ENCODE data around the gene EPS8L1.
A peak's percentile ranks its signal among the peaks of the same experiment; 100 is the strongest.
"Not testable (repeated sequence)": the region's sequence is repeated elsewhere in the genome, so short reads cannot be mapped to it uniquely, and the experiment has no call there.

EPS8L1 gene

DNA sequence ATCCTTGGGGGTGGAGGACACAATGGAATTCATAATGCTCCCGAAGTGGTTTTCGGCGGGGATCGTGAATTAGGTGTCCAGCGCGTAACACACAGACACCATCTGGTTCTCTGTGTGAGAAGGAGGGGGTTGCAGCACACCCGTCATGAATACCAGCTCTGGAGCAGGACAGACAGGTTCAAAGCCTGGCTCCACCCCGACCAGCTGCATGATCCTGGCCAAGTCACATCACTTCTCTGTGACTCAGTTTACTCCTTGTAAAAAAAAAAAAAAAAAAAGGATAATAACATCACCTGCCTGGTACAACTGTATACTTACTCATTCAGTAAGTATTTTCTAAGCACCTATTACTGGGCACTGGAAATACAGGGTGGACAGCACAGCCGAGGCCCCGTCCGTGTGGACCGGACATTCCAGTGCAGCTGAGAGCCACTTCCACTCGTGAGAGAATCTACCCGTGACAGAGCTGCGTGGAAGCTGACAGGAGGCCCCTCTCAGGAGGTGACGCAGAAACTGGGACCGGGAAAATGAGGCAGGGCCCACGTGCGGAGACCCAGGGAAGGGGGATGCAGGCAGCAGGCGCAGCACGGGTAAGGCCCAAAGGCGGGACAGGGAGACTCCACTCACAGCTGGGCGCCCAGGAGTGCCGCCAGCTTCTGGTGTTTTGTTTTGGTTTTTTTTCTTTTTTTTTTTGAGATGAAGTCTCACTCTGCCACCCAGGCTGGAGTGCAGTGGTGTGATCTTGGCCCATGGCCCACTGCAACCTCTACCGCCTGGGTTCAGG lies 24.7 kb upstream of the EPS8L1 start:
- DNase-seq (ENCODE audit: low read depth in 2 of 3, low spot score in 1 of 3), result no peak

DNA sequence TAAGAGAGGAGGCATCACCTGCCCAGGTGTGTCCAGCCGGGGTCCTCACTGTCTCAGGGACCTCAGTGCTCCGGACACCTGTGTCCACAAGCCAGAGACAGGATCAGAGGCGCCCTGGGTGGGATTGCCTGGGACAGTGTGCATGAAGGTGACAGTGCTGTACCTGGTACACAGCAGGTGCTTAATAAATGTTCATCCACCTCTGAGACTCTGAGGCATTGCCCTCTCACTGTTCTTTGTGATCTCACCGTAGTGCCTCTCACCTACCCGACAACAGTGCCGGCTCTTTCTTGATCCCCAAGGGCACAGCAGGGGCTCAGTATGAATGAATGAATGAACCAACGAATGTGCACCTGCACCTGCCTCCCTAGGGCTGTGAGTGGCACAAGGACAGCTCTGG lies 21.9 kb upstream of the EPS8L1 start:
- DNase-seq (ENCODE audit: low read depth in 2 of 3, low spot score in 1 of 3), result no peak

DNA sequence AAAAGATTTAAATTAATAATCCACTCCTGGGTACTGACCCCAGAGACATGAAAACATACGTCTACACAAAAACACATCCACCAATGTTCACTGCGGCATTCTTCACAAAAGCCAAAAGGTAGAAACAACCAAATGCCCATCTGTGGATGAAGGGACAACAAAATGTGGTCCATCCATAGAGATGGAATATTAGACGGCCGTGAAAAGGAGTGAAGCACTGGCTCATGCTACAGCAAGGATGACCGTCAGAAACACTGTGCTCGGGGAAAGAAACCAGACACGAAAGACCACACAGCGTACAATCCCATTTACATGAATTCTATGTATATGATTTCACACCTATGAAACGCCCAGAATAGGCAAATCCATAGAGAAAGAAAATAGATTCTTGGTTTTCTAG lies 18.8 kb upstream of the EPS8L1 start:
- DNase-seq (ENCODE audit: low read depth in 2 of 3, low spot score in 1 of 3), result no peak

DNA sequence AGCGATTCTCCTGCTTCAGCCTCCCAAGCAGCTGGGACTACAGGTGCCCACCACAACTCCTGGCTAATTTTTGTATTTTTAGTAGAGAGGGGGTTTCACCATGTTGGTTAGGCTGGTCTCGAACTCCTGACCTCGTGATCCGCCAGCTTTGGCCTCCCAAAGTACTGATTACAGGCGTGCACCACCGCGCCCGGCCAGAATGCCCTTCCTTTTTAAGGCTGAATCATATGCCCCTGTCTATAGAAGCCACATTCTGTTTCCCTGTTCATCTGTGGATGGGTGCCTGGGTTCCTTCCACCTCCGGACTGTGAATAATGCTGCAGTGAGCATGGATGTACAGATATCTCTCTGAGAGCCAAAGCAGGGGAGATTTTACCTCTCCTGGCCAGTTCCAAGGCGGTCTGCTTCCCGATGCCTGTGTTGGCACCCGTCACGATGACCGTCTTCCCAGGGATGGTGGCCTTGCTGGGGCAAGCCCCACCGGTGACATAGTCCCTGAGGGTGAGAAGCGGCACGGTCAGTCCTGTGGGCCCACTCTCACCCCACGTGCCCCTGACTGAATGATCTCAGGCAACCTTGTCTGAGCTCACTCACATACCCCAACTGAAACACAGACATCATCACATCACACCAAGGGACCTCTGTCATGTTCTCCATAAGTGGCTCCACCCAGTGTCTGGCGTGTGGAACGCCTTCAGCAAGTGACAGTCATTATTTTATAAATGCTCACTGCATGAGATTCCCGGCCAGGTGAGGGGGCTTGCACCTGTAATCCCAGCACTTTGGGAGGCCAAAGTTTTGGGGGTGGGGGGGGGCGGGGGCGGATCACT lies 16.7 kb upstream of the EPS8L1 start:
- DNase-seq (ENCODE audit: low read depth in 2 of 3, low spot score in 1 of 3), result no peak

DNA sequence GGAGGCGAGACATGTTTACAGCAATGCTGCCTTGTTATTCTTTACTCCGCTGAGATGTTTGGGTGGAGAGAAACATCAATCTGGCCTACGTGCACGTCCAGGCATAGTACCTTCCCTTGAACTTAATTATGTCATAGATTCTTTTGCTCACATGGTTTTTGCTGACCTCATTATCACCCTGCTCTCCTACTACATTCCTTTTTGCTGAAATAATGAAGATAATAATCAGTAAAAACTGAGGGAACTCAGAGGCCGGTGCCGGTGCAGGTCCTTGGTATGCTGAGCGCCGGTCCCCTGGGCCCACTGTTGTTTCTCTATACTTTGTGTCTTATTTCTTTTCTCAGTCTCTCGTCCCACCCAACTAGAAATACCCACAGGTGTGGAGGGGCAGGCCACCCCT lies 15.4 kb upstream of the EPS8L1 start:
- DNase-seq (ENCODE audit: low read depth in 2 of 3, low spot score in 1 of 3), result not testable (repeated sequence)

DNA sequence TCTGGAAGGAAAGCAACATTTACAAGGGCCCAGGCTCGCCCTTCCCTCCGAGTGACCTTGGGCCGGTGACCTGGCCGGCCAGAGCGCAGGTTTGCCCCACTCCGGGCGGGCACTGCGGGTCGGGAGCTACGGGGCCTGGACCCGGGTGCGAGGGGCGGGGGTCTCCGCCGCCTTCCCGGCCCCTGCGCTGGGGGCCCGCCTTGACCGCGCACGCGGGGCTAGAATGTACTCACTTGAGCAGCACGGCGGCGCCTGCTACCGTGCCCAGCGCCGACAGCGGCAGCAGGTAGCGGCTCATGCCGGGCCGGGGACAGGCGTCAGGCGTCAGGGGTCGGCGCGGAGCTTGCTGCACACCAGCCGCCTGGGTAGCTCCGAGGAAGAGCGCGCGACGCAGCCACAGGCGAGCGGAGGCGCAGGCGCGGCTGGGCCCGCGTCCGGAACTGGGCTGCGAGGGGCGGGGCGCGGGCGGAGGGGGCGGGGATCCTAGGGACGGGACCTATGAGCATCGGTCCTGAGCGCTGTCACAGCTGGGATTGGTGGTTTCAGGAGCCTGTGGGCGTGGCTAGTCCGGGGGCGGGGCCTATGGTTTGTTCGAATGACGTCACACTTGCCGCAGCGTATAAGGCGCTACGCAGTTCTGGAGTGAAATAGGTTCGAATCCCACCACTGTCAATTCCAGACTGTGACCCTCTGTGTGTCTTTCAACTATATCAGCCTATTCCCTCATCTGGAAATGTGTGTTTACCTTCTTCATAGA lies 12.8 kb upstream of the EPS8L1 start, which contains the start of gene RDH13:
RDH13 (minus strand) TSS at position 414 of the 757 bp plus-strand sequence; CDS start at position 298, 116 bp downstream.
- peak; percentile 98 to 100 (median 99) for DNase-seq (ENCODE audit: low read depth in 2 of 3, low spot score in 1 of 3)

DNA sequence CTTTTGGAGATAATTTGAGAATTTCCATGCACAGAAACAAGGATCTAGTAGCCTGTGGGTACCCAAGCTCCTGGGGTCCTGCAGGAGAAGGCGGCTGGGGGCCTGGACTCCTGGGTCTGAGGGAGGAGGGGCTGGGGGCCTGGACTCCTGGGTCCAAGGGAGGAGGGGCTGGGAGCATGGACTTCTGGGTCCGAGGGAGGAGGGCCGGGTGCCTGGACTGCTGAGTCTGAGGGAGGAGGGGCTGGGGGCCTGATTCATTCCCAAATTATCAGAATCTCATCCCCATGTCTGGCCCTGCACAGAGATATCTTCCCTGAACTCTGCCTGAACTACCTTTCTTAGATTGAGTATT lies 12.2 kb upstream of the EPS8L1 start:
- no peak for DNase-seq (ENCODE audit: low read depth in 2 of 3, low spot score in 1 of 3)

DNA sequence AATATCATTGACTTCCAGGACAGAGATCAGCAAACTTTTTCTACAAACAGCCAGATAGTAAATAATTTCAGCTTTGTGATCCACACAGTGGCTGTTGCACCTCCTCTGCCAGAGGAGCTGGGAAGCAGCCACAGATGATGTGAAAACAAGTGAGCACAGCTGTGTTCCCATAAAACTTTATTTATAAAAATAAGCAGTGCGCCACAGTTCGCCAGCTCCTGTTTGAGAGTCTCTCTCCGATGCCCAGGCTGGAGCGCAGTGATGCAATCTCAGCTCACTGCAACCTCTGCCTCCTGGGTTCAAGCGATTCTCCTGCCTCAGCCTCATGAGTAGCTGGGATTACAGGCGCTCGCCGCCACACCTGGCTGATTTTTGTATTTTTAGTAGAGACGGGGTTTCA lies 10.2 kb upstream of the EPS8L1 start:
- DNase-seq (ENCODE audit: low read depth in 2 of 3, low spot score in 1 of 3), result not testable (repeated sequence)

DNA sequence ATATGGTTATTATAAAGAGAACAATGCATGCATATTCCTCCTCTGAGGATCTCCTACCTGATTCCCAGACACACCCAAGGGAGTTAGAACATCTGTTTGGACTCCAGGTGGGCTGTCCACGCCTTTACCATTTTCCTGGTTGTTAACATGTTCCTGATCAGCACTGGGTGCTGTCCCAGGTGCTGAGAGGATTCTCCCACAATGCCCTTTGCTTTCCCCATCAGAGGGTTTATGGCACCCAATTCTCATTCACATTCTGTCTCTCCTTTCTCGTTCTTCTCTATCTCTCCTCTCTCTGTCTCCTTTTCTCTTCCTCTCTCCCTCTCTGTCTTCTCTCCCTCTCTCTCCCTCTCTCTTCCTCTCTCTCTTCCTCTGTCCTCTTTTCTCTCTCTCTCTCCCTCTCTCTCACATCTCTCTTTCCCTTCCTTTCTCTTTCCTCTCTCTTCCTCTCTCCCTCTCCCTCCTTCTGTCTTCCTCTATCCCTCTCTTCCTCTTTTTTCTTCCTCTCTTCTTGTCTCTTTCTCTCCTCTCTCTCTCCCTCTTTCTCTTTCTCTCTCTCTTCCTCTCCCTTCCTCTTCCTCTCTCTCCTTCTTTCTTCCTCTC lies 9.5 kb upstream of the EPS8L1 start:
- no peak for DNase-seq (ENCODE audit: low read depth in 2 of 3, low spot score in 1 of 3)

DNA sequence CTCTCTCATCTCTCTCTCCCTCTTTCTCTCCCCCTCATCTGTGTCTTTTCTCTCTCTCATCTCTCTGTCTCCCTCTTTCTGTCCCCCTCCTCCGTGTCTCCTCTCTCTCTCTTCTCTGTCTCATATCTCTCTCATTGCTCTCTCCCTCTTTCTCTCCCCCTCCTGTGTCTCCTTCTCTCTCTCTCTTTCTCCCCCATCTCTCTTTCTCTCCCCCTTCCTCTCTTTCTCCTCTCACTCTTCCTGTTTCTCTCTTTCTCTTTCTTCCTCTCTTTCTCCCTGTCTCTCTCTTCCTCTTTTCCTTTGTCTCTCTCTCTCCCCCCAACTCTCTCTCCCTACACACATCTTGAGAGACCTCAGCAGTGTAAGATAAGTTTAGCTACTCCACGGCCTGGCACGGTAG lies 7.8 kb upstream of the EPS8L1 start:
- DNase-seq (ENCODE audit: low read depth in 2 of 3, low spot score in 1 of 3), result no peak

DNA sequence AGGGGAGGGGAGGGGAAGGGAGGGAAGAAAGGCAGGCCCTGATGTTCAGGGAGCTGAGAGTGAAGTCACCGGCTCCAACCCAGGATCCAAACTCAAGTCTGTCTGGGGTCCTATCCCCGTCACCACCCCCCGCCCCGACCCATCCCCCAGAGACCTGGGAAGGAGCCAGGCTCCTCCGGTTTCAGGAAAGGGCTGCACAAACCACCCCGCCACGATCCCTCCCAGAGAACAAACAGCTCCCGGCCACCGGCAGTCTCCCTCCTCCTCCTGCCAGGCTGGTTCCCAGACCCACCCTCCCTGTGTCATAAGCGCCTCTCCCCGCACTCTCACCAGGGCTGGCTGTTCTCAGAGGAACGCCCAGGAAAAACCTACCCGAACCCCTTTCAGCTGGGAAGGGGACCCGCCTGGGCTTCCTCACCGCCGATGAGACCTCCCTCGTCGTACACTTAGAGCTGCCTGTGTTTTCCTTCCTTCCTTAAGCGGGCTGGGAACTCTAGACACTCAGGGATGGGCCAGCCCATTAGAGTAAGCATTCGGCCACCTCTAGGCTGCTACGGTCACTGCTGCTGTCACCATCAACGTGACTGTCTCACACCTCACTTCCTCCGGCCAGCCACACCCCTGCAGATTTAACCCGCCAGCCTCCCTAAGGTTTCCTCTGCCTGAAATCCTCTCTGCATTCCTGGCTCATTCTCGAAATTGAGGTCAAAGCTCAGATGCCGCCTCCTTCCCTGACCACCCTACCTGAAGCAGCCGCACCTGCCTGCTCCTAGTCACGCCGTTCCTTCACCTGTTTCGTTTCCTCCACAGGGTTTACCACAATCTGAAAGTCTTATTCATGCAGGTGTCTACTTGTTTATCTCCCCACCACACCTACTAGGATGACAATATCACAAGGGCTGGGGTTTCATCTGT lies 6.5 kb upstream of the EPS8L1 start:
- DNase-seq (ENCODE audit: low read depth in 2 of 3, low spot score in 1 of 3), result no peak

DNA sequence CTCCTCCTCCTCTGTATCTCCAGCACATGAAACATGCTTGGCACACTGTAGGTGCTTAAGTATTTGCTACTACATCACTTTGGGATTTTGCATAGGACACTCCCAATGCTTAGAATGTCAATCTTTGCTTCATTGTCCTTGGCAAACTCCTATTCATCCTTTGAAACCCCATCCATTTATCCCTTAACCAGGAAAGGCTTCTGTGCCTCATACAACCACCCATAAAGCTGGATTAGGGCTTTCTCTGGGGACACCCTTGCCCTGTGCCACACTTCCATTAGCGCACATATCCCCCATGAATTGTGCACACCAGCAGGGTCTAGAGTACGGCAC lies 5.8 kb upstream of the EPS8L1 start:
- no peak for DNase-seq (ENCODE audit: low read depth in 2 of 3, low spot score in 1 of 3)

DNA sequence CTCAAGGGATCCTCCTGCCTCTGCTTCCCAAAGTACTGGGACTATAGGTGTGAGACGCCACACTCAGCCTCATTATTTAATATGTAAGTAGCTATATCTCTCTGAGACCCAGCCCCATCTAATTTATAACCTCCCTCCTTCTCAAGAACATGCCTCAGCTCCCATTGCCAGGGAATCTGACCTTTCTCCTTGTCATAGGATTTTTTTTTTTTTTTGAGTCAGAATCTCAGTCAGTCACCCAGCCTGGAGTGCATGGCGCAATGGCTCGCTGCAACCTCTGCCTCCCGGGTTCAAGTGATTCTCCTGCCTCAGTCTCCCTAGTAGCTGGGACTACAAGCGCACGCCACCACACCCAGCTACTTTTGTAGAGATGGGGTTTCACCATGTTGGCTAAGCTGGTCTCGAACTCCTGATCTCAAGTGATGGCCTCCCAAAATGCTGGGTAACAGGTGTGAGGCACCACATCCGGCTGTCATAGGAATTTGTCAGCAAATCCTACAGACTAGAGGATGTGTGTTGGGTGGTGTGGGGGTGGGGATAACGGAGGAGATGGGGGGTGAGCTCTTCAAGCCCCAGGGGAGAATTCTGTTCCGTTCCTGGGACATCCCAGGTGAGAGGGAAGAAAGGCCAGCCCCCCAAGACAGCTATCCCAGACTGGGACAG lies 5.1 kb upstream of the EPS8L1 start:
- DNase-seq (ENCODE audit: low read depth in 2 of 3, low spot score in 1 of 3), result no peak

DNA sequence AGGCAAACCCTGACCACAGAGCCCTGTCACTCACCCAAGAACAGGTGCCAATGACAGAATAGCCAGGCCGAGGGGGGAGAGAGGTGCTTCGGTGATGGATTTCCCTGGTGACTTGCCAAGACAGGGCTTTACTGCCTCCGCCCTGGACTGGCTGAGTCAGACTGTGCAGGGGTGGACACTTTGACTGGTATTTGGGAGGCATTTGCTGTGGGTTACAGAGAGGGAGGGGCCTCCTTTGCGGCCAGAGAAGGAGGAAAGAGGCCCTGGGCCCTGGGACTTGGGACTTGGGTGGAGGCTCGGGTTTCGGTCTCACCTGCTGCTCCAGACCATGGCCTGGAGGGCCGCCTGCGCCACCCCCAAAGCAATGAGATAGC lies 4.6 kb upstream of the EPS8L1 start:
- peak in 1 of 3 donors; percentile 19 for DNase-seq (ENCODE audit: low read depth in 2 of 3, low spot score in 1 of 3)

DNA sequence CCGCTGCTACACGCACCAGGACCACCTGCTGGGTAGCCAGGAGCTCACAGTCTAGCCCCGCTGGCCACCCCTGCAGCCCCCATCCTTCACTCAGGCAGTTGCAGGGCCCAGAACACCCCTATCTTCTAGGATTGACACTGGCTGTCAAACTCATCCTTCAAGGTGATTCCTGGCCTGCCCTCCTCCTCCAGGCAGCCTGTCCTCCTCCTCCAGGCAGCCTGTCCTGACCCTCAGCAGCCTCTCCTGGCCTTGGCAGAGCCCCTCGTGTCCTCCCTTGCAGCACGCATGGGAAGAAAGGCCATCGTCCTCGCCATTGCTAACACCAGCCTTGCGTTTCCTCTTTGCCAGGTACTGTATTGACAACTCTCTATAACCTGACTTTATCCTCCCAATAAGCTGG lies 3.8 kb upstream of the EPS8L1 start:
- DNase-seq (ENCODE audit: low read depth in 2 of 3, low spot score in 1 of 3), result no peak

DNA sequence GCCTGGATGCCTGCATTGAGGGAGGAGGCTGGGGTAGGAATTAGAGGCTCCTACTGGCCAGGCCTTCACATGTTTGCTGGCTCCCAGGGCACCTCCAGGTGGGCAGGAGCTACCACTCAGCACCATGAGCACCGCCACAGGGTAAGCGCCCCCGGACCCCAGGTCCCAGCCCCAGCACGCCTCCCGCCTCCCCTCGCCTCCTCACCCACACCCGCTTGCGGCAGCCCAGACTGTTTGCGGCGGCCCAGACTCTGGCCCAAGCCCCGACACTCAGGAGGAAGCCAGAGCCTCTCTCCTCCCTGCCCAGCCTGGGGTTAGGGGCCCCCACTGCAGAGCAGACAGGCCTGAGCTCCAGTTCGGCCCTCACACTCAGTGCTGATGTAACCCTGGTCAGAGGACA lies 652 bp downstream of the EPS8L1 start:
- DNase-seq (ENCODE audit: low read depth in 2 of 3, low spot score in 1 of 3), result no peak

DNA sequence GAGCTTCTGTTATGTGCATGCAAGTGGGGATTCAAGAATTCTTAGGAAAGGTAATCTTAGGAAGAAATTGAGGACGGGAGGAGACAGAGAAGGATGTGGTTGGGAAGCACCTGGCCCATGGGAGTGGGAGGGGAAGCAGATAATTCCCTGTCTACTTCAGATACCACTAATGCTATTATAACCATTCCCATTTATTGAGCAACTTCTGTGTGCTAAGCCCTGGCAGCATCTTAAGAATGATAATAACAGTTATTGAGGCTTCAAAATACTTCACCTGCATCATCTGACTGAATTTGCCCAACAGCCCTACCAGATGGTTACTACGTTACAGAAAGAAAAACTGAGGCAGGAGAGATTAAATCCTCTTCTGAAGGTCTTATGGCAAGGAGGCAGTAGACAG lies 1.4 kb downstream of the EPS8L1 start:
- DNase-seq (ENCODE audit: low read depth in 2 of 3, low spot score in 1 of 3), result no peak

DNA sequence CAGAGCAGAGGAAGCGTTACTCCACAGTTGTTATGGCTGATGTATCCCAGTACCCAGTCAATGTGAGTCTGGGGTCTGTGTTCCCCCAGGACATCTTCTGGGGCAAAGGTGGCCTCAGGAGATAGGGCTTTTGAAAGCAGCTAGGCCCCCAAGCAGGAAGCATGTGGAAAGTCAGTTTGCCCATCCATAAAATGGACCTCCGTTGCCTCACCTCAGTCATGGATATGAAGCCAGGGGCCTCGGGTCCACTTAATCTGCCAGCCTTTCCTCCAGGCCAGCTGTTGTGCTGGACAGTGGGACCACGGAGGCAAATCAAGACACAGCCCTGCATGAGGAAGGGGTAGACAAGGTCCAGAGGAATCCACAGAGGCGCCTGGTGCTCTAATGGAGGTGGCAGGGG lies 3.3 kb downstream of the EPS8L1 start:
- DNase-seq (ENCODE audit: low read depth in 2 of 3, low spot score in 1 of 3), result no peak

DNA sequence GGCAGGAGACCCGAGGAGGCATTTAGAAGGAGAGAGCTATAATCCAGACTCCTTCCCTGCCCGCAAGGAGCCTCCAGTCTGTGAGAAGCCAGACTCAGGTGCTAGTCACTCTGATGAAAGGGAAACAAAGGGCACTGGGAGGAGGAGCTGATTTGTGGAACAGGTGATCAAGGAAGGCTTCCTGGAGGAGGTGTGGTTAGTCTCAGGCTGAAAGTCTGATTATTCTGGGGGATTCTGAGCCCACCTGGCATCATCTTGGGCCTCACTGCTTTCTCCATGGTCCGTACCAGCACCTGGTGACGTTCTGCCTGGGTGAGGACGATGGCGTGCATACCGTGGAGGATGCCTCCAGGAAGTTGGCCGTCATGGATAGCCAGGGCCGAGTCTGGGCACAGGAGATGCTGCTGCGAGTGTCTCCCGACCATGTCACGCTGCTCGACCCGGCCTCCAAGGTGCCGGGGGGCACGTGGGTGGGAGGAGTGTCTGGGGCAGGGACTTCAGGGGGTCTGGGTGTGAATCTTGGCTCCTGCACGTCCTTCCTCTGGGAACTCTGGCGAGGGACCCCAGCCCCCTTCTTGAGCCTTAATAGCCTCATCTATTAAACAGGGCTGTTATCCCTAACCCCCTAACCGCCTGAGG lies 3.9 kb downstream of the EPS8L1 start:
- no peak for DNase-seq (ENCODE audit: low read depth in 2 of 3, low spot score in 1 of 3)

All from stimulated activated CD4-positive, alpha-beta T cell treated with anti-CD3 and anti-CD28 coated beads, Interleukin-12 subunit alpha, Interleukin-12 subunit beta, amount 100 ng/mL, for 48 hours (primary cell).